C4-2B (cell line): ENCODE results near the gene CIB2.

Source experiments
- CTCF ChIP-seq: fragments of 450-650 bp; conservative IDR thresholded peaks from 2 replicates; pipeline ENCODE4 v1.5.1; 2017; ENCODE audit warnings: mild to moderate bottlenecking
- ZFX ChIP-seq: fragments of 450-650 bp; IDR thresholded peaks from 2 replicates; pipeline ENCODE4 v1.6.1; 2017

GRCh38 chr15:78156653-78157052 is 25.4 kb upstream of the CIB2 start:
- no peak for TF ChIP-seq CTCF
- no peak for TF ChIP-seq ZFX
